22Rv1 (cell line): ENCODE data around the gene DIP2A.

ENCODE experiments used
- H3K27ac ChIP-seq: fragments of 450-650 bp; 2 replicates; pipeline ENCODE4 v1.5.1; 2017
- CTCF ChIP-seq: fragments of 450-650 bp; IDR thresholded peaks from 2 replicates; pipeline ENCODE4 v1.5.1; 2017; ENCODE audit warnings: mild to moderate bottlenecking
- ZFX ChIP-seq: fragments of 450-650 bp; IDR thresholded peaks from 2 replicates; pipeline ENCODE4 v1.6.1; 2017; ENCODE audit warnings: antibody characterized with exemption, borderline replicate concordance

DIP2A gene

GRCh38 chr21:46458315-46459023 is at the start of gene DIP2A:
Gene DIP2A (plus strand): TSS chr21:46458891. CDS start chr21:46459132, 241 bp downstream.
- peak; percentile 10; the same call in 1 of the 2 replicates for TF ChIP-seq CTCF
- no peak for TF ChIP-seq ZFX
- peak within 1 kb of the TSS; percentile 87 for H3K27ac ChIP-seq

GRCh38 chr21:46409641-46410406 is 48.9 kb upstream of the DIP2A start:
- H3K27ac ChIP-seq = no peak overlapping the region; the same call in 1 of the 2 replicates

GRCh38 chr21:46410516-46410915 is 48.2 kb upstream of the DIP2A start:
- TF ChIP-seq CTCF (no peak), ZFX (no peak)
- H3K27ac ChIP-seq = no peak overlapping the region; the same call in 1 of the 2 replicates

More at GRCh38 chr21:46409641-46410406, 48.9 kb upstream of the DIP2A start:
- TF ChIP-seq CTCF = no peak
- no peak for TF ChIP-seq ZFX

- H3K27ac ChIP-seq = no peak overlapping the region
These were observed 47.5 kb upstream of the DIP2A start for GRCh38 chr21:46411236-46411635.

GRCh38 chr21:46411691-46412090 is 47.0 kb upstream of the DIP2A start:
- H3K27ac ChIP-seq = no peak overlapping the region
- TF ChIP-seq ZFX (no peak), CTCF (no peak)

More at GRCh38 chr21:46411236-46411635, 47.5 kb upstream of the DIP2A start:
- no peak for TF ChIP-seq CTCF
- no peak for TF ChIP-seq ZFX

GRCh38 chr21:46412521-46413364 is 45.9 kb upstream of the DIP2A start:
- H3K27ac ChIP-seq = no peak overlapping the region
- TF ChIP-seq ZFX = no peak
- no peak for TF ChIP-seq CTCF
